HG02852 (cell line): ENCODE results near the gene TMC8.
A peak's percentile ranks its signal among the peaks of the same experiment; 100 is the strongest.
"Not testable (repeated sequence)": the region's sequence is repeated elsewhere in the genome, so short reads cannot be mapped to it uniquely, and the experiment has no call there.

Source experiments
- ATAC-seq: cut with Tn5 transposase; IDR thresholded peaks from one replicate; pipeline ENCODE4 v1.9.1; 2021; ENCODE audit warnings: mild to moderate bottlenecking, moderate library complexity; ENCODE audit not compliant: unreplicated experiment

Gene TMC8

DNA sequence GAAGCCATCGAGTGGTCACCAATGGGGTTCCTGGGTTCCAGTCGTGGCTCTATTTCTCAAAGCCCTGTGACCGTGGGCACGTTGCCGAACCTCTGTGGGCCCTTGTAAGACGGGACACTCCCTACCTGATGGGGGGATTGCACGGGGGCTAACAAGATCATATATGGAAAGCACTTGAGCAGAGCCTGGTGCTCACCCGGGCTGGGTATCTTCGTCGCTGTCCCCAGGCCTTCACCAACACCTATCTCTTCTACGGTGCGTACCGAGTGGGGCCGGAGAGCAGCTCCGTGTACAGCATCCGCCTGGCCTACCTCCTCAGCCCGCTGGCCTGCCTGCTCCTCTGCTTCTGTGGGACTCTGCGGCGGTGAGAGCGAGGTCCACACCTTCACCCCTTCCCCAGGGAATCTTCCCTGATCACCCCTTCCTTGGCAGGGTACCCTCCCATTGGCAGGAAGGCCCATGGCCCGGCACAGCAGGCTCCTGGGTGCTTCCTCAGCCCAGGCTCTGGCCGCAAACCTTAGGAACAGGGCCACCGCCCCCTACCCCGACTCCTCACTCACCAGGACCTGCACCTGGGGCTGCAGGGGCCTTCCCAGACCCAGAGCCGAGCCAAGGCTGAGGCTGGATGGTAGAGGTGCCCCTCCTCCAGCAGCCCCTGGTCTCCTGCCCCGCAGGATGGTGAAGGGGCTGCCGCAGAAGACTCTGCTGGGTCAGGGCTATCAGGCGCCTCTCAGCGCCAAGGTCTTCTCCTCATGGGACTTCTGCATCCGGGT lies 2.8 kb downstream of the TMC8 start:
- ATAC-seq, result no peak

DNA sequence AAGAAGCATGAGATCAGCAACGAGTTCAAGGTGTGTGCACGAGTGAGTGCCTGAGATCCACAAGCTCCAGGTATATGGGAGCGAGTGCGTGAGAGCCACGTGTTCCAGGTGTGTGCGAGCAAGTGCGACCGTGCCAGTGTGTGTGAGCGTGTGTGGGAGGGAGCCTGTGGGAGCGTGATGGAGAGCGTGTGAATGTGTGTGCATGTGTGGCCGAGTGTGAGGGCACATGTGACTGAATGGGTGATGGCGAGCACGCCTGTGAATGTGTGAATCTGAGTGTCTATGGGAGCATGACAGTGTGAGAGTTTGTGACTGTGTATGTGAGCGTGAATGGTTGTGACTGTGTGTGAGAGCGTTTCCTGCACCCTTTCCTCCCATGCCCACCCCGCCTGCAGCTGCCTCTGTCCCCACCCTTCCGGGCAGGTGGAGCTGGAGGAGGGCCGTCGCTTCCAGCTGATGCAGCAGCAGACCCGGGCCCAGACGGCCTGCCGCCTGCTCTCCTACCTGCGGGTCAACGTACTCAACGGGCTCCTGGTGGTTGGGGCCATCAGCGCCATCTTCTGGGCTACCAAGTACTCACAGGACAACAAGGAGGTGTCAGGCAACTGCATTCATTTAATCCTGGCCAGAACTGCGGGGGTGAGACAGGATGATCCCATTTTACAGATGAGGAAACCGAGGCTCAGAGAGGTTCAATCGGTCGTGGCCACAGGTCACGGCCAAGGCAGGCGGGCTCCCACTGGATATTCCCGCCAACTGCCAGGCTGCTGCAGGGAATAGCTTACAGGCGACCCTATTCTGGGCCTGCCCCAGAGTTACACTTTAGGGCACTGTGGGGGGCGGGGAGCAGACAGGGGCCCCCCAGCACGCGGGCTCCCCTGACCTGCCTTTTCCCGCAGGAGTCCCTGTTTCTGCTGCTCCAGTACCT lies 3.7 kb downstream of the TMC8 start:
- ATAC-seq, result no peak

GRCh38 chr17:78134899-78135385 lies 4.4 kb downstream of the TMC8 start:
- no peak for ATAC-seq

GRCh38 chr17:78135858-78136500 lies 5.4 kb downstream of the TMC8 start:
- ATAC-seq, result no peak

DNA sequence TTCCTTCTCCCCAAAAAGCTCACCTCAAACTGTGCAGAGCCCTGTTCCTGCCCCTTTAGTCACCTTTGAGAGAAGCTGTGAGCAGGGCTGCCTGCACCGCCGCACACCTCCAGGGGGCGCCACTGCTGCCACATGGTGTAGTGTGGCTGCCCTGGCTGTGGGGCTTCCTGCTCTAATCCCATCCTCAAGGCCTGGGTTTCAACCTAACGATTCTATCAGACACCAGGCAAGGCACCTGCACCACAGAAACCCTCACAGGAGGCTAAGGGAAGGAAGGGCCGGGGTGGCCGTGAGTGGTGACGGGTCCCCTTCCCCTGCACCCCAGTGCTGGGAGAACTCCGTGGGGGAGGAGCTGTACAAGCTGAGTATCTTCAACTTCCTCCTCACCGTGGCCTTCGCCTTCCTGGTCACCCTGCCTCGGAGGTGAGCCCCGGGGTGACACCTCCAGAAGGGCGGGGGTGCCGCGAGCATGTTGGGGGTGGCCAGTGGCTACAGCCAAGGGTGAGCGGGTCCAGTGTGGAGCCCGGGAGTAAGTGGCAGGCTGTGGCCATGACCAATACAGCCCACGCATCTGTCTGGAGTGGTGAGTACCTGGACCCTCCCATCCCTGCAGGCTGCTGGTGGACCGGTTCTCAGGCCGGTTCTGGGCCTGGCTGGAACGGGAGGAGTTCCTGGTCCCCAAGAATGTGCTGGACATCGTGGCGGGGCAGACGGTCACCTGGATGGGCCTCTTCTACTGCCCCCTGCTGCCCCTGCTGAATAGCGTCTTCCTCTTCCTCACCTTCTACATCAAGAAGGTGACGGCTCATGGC lies 7.0 kb downstream of the TMC8 start:
- no peak for ATAC-seq

DNA sequence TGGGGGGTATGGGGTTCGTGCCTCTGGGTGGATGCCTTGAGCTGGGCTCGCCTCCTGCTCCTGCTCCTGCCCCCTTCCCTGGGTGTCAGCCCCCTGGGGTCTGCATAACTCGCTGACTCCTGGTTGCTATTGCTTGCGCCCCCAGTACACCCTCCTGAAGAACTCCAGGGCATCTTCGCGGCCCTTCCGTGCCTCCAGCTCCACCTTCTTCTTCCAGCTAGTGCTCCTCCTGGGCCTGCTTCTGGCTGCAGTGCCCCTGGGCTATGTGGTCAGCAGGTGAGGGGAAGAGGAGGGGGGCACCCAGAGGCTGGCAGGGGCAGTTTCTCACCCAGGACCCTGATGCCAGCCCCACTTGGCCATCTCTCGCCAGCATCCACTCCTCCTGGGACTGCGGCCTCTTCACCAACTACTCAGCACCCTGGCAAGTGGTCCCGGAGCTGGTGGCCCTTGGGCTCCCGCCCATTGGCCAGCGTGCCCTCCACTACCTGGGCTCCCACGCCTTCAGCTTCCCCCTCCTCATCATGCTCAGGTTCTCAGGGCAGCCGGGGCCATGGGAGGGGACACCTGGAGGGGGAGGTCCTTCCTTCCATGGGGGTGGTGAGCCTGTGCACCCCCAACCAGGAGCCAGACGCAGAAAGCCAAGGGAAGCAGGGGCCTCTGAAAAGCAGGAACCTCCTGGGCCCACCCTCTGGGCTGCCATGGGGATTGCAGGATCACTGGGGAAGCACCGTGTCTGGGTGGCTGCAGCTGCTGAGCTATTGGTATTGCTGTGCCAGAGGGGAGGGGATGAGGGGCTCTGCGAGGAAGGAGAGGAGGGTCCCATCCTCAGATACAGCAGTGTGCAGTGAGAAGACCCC lies 7.9 kb downstream of the TMC8 start:
- ATAC-seq, result no peak

GRCh38 chr17:78139861-78140168 lies 9.2 kb downstream of the TMC8 start:
- not testable (repeated sequence) for ATAC-seq

GRCh38 chr17:78140169-78141051 lies 9.8 kb downstream of the TMC8 start:
- peak; percentile 76 for ATAC-seq

- no peak for ATAC-seq
These were observed 11.0 kb downstream of the TMC8 start for GRCh38 chr17:78141437-78142118.

DNA sequence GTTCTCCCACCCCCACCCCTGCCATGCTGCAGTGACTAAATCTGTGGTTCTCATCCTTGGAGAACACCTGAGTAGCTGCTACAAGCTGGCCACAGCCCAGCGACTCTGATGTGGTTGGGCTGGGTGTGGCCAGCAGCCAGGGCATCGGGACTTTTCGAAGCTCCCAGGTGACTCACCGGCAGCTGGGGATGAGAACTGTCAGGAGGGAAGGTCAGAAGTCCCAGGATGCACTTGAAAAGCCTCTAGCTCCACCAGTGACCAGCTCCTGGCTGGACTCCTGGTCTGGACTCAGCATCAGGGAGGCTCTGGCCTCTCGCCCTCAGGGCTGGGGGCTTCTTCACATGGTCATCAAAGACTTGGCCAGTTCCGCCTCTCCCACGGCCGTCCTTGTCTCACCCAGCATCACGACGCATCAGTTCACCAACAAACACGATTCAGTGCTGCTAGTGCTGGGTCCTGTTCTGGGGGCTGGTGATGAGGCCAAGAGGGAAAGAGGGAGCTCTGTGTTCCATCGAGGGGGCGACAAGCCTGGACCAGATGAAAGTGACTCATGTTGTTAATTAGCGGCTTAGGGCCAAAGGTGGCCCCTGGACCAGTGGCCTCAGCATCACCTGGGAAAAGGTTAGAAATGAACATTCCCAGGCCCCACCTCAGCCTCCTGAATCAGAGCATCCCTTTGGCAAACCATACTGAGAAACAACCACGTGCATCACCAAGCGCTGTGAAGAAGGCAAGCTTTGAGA lies 11.7 kb downstream of the TMC8 start:
- ATAC-seq, result no peak

GRCh38 chr17:78143214-78144146 lies 12.9 kb downstream of the TMC8 start:
- no peak for ATAC-seq

DNA sequence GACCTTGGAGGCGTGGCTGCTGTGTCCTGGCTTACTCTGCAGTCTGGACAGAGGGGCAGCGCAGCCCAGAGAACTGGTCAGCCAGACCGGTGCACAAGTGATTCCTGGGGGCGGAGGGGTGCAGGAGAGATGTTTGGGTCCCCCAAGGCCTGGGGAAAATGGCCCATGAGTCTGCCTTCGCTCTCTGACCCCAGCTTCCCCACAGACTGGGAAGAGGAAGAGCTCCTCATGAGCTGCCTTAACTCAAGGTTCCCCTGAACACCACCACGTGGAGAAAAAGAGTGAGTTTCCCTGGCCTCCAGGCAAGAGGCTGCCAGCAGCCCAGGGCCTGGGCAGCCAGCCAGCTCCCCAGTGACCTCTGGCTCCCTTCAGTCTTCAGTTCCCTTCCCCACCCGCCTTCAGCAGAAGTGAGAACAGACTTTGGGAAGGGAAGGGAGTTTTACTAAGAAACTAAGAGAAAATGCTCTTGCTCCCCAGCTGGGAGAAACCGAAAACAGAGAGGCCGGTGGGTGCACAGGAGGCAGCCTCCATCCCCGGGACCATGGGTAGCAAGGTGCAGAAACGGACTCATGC lies 13.7 kb downstream of the TMC8 start:
- no peak for ATAC-seq

DNA sequence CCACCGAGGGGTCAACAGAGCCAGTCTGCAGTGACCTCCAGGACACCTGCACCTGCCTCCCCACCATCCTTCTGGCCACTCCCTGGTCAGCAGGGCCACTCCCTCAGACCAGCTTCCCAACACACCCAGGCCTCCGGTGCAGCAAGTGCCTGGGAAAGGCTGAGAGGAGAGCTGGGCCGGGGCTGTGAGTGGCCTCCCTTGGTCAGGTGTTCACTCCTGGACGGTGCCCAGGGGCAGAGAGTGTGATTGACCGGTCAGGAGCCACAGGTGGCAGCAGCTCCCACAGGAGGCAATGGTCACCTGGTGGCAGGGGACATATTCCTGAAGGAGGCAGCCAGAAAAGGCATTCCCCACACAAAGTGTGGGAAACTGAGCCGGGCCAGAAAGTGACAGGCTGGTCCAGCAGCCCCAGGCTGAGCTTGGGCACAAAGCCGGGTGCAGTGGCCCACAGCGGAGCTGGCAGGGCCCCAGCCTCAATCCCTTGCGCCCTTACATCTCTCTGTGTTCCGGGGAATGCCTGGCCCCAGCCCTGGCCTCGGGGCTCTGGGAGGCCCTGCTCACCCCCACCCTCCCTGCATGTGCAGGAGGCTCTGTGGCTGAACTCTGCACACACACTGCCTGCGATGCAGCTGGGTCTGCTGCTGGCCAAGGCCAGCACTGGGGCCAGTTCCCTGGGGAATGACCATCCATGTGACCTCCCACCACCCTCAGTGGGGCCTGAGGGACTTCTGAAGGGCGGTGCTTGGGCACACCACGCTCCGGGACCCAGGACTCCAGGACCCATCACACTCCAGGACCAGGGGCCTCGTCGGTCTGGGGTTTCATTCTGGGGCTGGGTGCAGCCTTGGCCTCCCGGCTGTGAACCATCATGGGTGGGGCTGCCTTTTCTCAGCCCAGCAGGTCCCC lies 14.4 kb downstream of the TMC8 start:
- ATAC-seq, result no peak

GRCh38 chr17:78146471-78146869 lies 15.9 kb downstream of the TMC8 start:
- ATAC-seq, result no peak

GRCh38 chr17:78146881-78147280 lies 16.3 kb downstream of the TMC8 start:
- no peak for ATAC-seq
